ENCODE measurements around the gene TMOD2.

TMOD2 gene

DNA sequence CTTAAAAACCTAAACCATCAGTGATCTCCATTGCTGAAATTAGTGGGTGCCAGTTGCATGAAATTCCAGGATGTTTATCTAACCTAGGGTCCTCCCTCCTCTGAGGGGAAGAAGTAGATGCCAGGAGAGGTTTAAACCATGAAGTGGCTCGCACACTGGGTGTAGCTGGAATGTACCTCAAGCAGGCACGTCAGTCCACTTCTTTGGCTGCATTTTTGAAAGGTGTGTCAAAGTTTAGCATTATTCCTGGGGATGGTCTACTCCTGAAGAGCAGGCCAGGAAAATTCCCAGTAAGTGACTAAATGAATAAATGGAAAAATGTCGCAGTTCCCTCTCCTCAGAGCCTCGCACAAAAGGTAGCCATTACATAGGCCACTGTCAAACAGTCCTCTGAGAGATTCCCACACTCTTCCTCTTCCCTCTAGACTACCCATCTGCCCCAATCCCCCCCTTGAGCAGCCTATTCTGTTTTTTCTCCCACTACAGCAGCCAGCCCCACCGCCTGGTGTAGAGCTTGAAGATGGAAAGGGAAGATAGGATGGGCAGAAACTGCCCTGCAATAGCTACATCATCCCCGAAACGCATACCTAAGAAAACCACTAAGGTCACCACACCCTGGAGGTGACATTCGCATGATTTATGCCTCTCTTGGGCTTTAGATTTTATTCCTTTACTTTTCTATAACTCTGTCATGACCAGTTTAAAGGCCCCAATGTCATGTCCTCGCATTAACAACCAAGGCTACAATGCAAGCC lies 77.4 kb downstream of the TMOD2 start:
- TF ChIP-seq MYC (IDR thresholded peaks at IDR 0.05; ENCODE audit: low read depth, low read length), result no peak
- no peak for TF ChIP-seq POLR2A (IDR thresholded peaks at IDR 0.05; ENCODE audit: extremely low read depth, insufficient read length)
- TF ChIP-seq, protein P1, sequence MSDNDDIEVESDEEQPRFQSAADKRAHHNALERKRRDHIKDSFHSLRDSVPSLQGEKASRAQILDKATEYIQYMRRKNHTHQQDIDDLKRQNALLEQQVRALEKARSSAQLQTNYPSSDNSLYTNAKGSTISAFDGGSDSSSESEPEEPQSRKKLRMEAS (IDR thresholded peaks at IDR 0.05; ENCODE audit: low read depth, low read length), result no peak
- TF ChIP-seq, protein P2, sequence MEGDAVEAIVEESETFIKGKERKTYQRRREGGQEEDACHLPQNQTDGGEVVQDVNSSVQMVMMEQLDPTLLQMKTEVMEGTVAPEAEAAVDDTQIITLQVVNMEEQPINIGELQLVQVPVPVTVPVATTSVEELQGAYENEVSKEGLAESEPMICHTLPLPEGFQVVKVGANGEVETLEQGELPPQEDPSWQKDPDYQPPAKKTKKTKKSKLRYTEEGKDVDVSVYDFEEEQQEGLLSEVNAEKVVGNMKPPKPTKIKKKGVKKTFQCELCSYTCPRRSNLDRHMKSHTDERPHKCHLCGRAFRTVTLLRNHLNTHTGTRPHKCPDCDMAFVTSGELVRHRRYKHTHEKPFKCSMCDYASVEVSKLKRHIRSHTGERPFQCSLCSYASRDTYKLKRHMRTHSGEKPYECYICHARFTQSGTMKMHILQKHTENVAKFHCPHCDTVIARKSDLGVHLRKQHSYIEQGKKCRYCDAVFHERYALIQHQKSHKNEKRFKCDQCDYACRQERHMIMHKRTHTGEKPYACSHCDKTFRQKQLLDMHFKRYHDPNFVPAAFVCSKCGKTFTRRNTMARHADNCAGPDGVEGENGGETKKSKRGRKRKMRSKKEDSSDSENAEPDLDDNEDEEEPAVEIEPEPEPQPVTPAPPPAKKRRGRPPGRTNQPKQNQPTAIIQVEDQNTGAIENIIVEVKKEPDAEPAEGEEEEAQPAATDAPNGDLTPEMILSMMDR (IDR thresholded peaks at IDR 0.05; ENCODE audit: low read depth, low read length), result no peak
- no peak for DNase-seq (ENCODE audit: low read depth)
- H3K4me3 ChIP-seq (ENCODE audit: low read depth, low read length), result no peak overlapping the region

DNA sequence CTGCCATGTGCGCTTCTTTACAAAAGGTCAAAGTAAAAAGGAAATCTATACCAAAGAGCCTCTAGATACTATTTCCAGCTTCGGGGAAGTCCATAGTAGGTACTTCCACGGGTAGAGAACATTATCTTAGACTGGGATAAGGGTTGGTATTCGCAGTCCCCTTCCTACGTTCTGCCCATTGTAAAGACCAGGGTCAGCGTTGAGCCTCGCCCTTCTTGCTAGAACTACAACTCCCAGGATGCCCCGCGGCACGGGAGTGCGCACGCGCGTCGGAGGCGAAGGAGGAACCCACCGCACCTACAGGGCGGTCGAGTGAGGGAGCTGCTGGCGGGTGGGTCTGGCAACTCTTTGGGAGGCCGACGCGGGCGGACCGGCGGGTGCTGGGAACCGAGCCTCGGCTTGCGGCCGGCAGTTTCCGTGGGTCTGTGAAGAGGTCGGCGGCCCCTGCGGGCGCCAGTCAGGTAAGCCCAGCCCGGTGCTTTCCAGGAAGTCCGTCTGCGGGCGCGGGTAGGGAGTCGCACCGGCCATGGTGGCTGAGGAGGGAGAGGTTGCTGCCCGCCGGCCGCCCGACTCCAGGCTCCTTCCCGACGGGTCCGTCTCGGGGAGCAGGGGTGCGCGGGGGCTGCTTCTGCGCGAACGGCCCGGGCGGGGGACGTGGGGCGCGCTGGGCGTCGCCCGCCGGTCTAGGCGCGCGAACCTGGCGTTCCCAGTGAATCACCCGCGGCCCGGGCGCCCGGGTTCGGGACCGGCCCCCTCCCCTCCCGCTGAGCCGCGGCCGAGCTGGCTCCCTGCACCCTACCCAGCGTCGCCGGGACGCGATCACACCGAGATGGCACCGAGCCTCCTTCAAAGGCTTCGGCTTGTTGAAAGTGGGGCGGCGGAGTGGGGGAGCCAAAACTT lies 78.2 kb downstream of the TMOD2 start, which contains the start of gene TMOD3:
TMOD3 (plus strand) TSS at position 278 of the 900 bp plus-strand sequence. CDS start 33,232 bp downstream, outside the sequence.
- peak within 1 kb of the TSS; percentile 85 for H3K4me3 ChIP-seq (ENCODE audit: low read depth, low read length)
- TF ChIP-seq, protein P2 (IDR thresholded peaks at IDR 0.05; ENCODE audit: low read depth, low read length), result no peak
- TF ChIP-seq POLR2A (IDR thresholded peaks at IDR 0.05; ENCODE audit: extremely low read depth, insufficient read length) (peak; percentile 90), MYC (IDR thresholded peaks at IDR 0.05; ENCODE audit: low read depth, low read length) (no peak)
- TF ChIP-seq, protein P1 (IDR thresholded peaks at IDR 0.05; ENCODE audit: low read depth, low read length), result no peak
- peak; percentile 93 for DNase-seq (ENCODE audit: low read depth)

DNA sequence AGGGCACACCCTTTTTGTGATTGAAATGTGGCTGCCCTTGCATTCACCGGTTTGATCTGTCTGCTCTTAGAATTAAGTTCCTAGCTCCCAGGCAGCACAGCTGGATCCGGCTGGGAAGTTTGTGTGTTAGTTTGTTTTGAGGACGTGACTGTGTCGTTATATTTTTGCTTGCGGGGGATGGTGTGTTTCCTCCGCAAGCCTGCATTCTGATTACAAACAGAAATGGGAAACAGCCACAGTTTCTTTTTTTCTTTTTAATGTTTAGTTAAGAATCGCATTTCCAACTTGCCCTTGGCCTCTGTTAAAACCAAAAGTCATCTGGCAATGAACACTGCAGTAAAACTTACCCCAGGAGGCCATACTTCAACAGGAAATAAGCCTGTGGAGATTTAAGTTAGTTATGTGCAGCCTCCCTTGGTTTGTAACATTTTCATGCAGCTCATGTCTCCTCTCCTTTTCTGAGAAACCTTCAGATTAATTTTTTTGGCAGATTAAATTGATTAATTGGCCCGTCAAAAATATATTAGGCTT lies 78.9 kb downstream of the TMOD2 start:
- TF ChIP-seq MYC (IDR thresholded peaks at IDR 0.05; ENCODE audit: low read depth, low read length), result no peak
- TF ChIP-seq, protein P1 (IDR thresholded peaks at IDR 0.05; ENCODE audit: low read depth, low read length), result 0 out of 2 replicates have a peak, but pooled peaks have one; percentile 36
- H3K4me3 ChIP-seq (ENCODE audit: low read depth, low read length), result peak overlapping the region; percentile 85
- peak; percentile 49 for DNase-seq (ENCODE audit: low read depth)

DNA sequence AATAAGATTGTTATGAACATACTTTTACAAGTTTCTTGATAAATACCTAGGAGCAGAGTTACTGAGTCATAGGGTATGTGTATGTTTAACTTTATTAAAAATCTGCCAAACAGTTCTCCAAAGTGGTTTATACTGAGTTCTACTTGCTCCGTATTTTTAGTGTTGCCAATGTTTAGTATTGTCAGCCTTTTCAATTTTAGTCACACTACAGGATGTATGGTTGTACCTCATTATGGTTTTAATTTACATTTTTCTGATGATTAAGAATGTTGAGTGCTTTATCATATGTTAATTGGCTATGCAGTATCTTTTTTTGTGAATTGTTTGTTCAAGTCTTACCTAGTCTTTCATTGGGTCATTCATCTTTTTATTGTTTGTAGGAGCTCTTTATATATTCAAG lies 82.4 kb downstream of the TMOD2 start:
- no peak overlapping the region for H3K4me3 ChIP-seq (ENCODE audit: low read depth, low read length)
- TF ChIP-seq MYC (IDR thresholded peaks at IDR 0.05; ENCODE audit: low read depth, low read length), result no peak
- no peak for TF ChIP-seq POLR2A (IDR thresholded peaks at IDR 0.05; ENCODE audit: extremely low read depth, insufficient read length)
- TF ChIP-seq, protein P2 (IDR thresholded peaks at IDR 0.05; ENCODE audit: low read depth, low read length), result no peak
- TF ChIP-seq, protein P1 (IDR thresholded peaks at IDR 0.05; ENCODE audit: low read depth, low read length), result no peak
- no peak for DNase-seq (ENCODE audit: low read depth)

DNA sequence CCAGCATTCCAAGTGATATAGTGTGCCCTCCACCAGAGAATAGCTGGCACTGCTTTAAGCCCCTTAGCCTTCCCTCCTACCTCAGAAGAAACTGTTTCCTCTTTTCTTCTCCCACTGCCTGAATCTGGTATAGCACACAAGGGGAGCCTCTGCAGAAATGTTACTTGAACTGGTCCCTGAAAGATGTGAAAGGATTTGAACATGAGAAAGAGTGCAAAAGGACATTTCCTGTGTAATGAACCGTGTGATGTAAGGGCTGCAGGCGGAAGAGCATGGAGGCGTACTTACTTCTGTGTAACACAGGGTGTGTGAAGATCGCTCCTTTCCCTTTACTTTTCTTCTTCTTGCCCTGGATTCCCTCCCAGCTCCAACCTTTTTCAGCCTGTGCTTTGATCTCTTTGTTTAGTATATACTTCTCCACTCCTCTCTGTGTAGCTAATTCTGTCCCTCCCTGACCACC lies 86.4 kb downstream of the TMOD2 start:
- TF ChIP-seq, protein P1 (IDR thresholded peaks at IDR 0.05; ENCODE audit: low read depth, low read length), result no peak
- TF ChIP-seq, protein P2 (IDR thresholded peaks at IDR 0.05; ENCODE audit: low read depth, low read length), result no peak
- TF ChIP-seq MYC (IDR thresholded peaks at IDR 0.05; ENCODE audit: low read depth, low read length), result no peak
- no peak for TF ChIP-seq POLR2A (IDR thresholded peaks at IDR 0.05; ENCODE audit: extremely low read depth, insufficient read length)
- peak; percentile 20 for DNase-seq (ENCODE audit: low read depth)
- H3K4me3 ChIP-seq (ENCODE audit: low read depth, low read length), result no peak overlapping the region
